K562 (cell line): ENCODE data around the gene SDHAF3. TPM values are rescaled to one million over a fixed set of nuclear protein-coding genes. Genes with fewer than 3 reads are reported as not detected.

Source experiments
- ATF1 ChIP-seq, 2 experiments: fragments of 450-650 bp in 1 of 2; IDR thresholded peaks; 2 replicates each; pipeline ENCODE4 v1.6.1; 2016; ENCODE audit warnings: missing compliant biosample characterization in 1 of 2, missing genetic modification characterization in 1 of 2
- BRF1 ChIP-seq: IDR thresholded peaks from 3 replicates; pipeline ENCODE4 v1.6.1; 2011; ENCODE audit warnings: borderline replicate concordance, mild to moderate bottlenecking; ENCODE audit not compliant: insufficient read length; ENCODE audit errors: extremely low read depth
- DPF2 ChIP-seq: fragments of 450-650 bp; IDR thresholded peaks from 2 replicates; pipeline ENCODE4 v1.6.1; 2016
- GABPB2 ChIP-seq: fragments of 250-450 bp; sonication (Bioruptor Pico); conservative IDR thresholded peaks from 2 replicates; pipeline ENCODE4 v1.5.1; 2021; ENCODE audit warnings: mild to moderate bottlenecking
- HDAC8 ChIP-seq: fragments of 450-650 bp; IDR thresholded peaks from 2 replicates; pipeline ENCODE4 v1.6.1; 2016; ENCODE audit warnings: mild to moderate bottlenecking, missing genetic modification characterization, moderate library complexity, missing compliant biosample characterization
- HIVEP1 ChIP-seq: fragments of 250-450 bp; sonication (Bioruptor Pico); IDR thresholded peaks from 2 replicates; pipeline ENCODE4 v1.4.0; 2020; ENCODE audit warnings: mild to moderate bottlenecking
- IFI16 ChIP-seq: fragments of 250-450 bp; sonication (Bioruptor Pico); IDR thresholded peaks from 2 replicates; pipeline ENCODE4 v2.1.2; 2022; ENCODE audit warnings: mild to moderate bottlenecking, inconsistent platforms
- PTTG1 ChIP-seq: fragments of 450-650 bp; IDR thresholded peaks from 2 replicates; pipeline ENCODE4 v1.6.1; 2016; ENCODE audit warnings: low read depth, mild to moderate bottlenecking, missing genetic modification characterization, missing compliant biosample characterization
- SIX5 ChIP-seq, 2 experiments: IDR thresholded peaks; 2 replicates each; pipeline ENCODE4 v1.6.1; 2011; ENCODE audit warnings: low read length in 2 of 2, borderline replicate concordance in 1 of 2, low read depth in 1 of 2, mild to moderate bottlenecking in 1 of 2, moderate library complexity in 1 of 2; ENCODE audit not compliant: insufficient read depth in 1 of 2
- SMARCA5 ChIP-seq: fragments of 450-650 bp; IDR thresholded peaks from 2 replicates; pipeline ENCODE4 v1.6.1; 2016
- SUPT5H ChIP-seq: fragments of 450-650 bp; IDR thresholded peaks from 2 replicates; pipeline ENCODE4 v1.6.1; 2016
- ZBTB1 ChIP-seq: sonication (generic); formaldehyde crosslinking; IDR thresholded peaks from 2 replicates; pipeline ENCODE4 v1.8.1; 2023; ENCODE audit warnings: missing genetic modification reagents, low read depth, mild to moderate bottlenecking, borderline replicate concordance
- ZFX ChIP-seq: sonication (generic); formaldehyde crosslinking; IDR thresholded peaks from 2 replicates; pipeline ENCODE4 v1.8.0; 2022; ENCODE audit warnings: mild to moderate bottlenecking, missing genetic modification reagents, moderate library complexity
- ZNF121 ChIP-seq: sonication (generic); formaldehyde crosslinking; conservative IDR thresholded peaks from 2 replicates; pipeline ENCODE4 v1.8.0; 2022; ENCODE audit warnings: missing genetic modification reagents
- ZNF57 ChIP-seq: fragments of 450-650 bp; formaldehyde crosslinking; IDR thresholded peaks from 2 replicates; pipeline ENCODE4 v1.4.0; 2020; ENCODE audit warnings: mild to moderate bottlenecking, moderate library complexity
- polyA plus RNA-seq, 8 experiments: library from polyadenylated mRNA; depleted of rRNA in 4 of 8; stranded (reverse) in 5 of 8; unstranded in 3 of 8; fragments of >200 nt; fragmentation: Nextera tagmentation in 2 of 8; fragmentation: Illumina TruSeq in 1 of 8; extraction: Ambion mirVana in 2 of 8; extraction: Trizol in 1 of 8; gene quantifications; 2 replicates each; pipeline versions ENCODE4 v1.2.1 to v1.2.3, GENCODE V29; 2011 to 2014; ENCODE audit warnings: inconsistent platforms in 1 of 8, missing spikeins in 1 of 8
- total RNA-seq, 7 experiments: library from RNA; depleted of rRNA in 6 of 7; stranded (reverse); fragments of >200 nt in 6 of 7; fragmentation: Illumina TruSeq in 2 of 7; extraction: Trizol in 2 of 7; gene quantifications; 2 replicates each; pipeline versions ENCODE4 v1.2.1 to v1.2.3, GENCODE V29; 2011 to 2021; ENCODE audit warnings: low replicate concordance in 1 of 7
- TF ChIP-seq, protein P1 (sequence below): fragments of 250-450 bp; sonication (Bioruptor Pico); IDR thresholded peaks from 2 replicates; pipeline ENCODE4 v1.4.0; 2020; ENCODE audit warnings: mild to moderate bottlenecking, moderate library complexity
- TF ChIP-seq, protein P2 (sequence below): fragments of 250-450 bp; sonication (Bioruptor Pico); IDR thresholded peaks from 2 replicates; pipeline ENCODE4 v1.4.0; 2020
- TF ChIP-seq, protein P3 (sequence below): fragments of 250-450 bp; sonication (Bioruptor Pico); IDR thresholded peaks from 2 replicates; pipeline ENCODE4 v1.9.0; 2021; ENCODE audit warnings: mild to moderate bottlenecking, inconsistent platforms
- TF ChIP-seq, protein P4 (sequence below): fragments of 450-650 bp; formaldehyde crosslinking; conservative IDR thresholded peaks from 2 replicates; pipeline ENCODE4 v1.4.0; 2022; ENCODE audit warnings: mild to moderate bottlenecking, missing genetic modification characterization
- TF ChIP-seq, protein P5 (sequence below): sonication (generic); formaldehyde crosslinking; IDR thresholded peaks from 2 replicates; pipeline ENCODE4 v1.8.0; 2022; ENCODE audit warnings: missing genetic modification reagents, mild to moderate bottlenecking, borderline replicate concordance

The SDHAF3 gene
- total and polyA plus RNA-seq, 9 of the 15 experiments (the other 6 are each of a cell fraction or from before 2014, with no cell fraction given): 51.5 to 403 (median 145) TPM

DNA sequence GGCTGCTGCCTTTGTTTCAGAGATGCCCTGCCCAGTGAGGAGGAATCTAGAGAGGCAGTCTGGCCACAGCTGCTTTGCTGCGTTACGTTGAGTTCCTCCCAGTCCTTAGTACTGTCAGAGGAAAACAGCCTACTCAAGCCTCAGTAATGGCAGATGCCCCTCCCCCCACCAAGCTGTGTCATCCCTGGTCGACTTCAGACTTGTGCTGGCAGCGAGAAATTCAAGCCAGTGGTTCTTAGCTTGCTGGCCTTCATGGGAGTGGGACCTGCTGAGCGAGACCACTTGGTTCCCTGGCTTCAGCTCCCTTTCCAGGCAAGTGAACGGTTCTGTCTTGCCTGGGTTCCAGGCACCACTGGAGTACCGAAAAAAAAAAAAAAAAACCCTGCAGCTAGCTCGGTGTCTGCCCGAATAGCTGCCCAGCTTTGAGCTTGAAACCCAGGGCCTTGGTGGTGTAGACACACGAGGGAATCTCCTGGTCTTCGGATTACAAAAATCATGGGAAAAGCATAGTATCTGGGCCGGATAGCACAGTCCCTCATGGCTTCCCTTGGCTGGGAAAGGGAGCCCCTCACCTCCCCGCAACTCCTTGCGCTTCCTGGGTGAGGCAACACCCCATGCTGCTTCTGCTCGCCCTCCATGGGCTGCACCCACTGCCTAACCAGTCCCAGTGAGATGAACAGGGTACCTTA, 9.1 kb downstream of the SDHAF3 start (continued):
- TF ChIP-seq GABPB2 (CRISPR knock-in tag): no peak
- no peak for TF ChIP-seq SIX5 (IDR thresholded peaks at IDR 0.05; ENCODE audit: borderline replicate concordance in 1 of 2, insufficient read depth in 1 of 2, low read depth in 1 of 2, low read length in 2 of 2)
- no peak for TF ChIP-seq BRF1
- TF ChIP-seq, protein P1, sequence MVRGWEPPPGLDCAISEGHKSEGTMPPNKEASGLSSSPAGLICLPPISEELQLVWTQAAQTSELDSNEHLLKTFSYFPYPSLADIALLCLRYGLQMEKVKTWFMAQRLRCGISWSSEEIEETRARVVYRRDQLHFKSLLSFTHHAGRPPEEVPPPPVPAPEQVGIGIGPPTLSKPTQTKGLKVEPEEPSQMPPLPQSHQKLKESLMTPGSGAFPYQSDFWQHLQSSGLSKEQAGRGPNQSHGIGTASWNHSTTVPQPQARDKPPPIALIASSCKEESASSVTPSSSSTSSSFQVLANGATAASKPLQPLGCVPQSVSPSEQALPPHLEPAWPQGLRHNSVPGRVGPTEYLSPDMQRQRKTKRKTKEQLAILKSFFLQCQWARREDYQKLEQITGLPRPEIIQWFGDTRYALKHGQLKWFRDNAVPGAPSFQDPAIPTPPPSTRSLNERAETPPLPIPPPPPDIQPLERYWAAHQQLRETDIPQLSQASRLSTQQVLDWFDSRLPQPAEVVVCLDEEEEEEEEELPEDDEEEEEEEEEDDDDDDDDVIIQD (CRISPR knock-in tag): no peak
- TF ChIP-seq, protein P2, sequence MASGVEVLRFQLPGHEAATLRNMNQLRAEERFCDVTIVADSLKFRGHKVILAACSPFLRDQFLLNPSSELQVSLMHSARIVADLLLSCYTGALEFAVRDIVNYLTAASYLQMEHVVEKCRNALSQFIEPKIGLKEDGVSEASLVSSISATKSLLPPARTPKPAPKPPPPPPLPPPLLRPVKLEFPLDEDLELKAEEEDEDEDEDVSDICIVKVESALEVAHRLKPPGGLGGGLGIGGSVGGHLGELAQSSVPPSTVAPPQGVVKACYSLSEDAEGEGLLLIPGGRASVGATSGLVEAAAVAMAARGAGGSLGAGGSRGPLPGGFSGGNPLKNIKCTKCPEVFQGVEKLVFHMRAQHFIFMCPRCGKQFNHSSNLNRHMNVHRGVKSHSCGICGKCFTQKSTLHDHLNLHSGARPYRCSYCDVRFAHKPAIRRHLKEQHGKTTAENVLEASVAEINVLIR (CRISPR knock-in tag): 0 out of 2 replicates have a peak, but pooled peaks have one; percentile 36
- TF ChIP-seq PTTG1: no peak
- TF ChIP-seq HIVEP1 (CRISPR knock-in tag): 0 out of 2 replicates have a peak, but pooled peaks have one; percentile 17
- TF ChIP-seq DPF2: peak; percentile 70; the same call in 1 of the 2 replicates
- TF ChIP-seq ATF1 (CRISPR knock-in tag; IDR thresholded peaks at IDR 0.05): no peak
- peak; percentile 85 for TF ChIP-seq ATF1 (tag; IDR thresholded peaks at IDR 0.05)
- TF ChIP-seq SMARCA5: no peak
- no peak for TF ChIP-seq ZNF57 (CRISPR knock-in tag)
- no peak for TF ChIP-seq ZFX (CRISPR knock-in tag)
- no peak for TF ChIP-seq HDAC8 (tag)
- peak; percentile 76 for TF ChIP-seq SUPT5H
- no peak for TF ChIP-seq ZBTB1 (CRISPR knock-in tag)
- TF ChIP-seq, protein P3, sequence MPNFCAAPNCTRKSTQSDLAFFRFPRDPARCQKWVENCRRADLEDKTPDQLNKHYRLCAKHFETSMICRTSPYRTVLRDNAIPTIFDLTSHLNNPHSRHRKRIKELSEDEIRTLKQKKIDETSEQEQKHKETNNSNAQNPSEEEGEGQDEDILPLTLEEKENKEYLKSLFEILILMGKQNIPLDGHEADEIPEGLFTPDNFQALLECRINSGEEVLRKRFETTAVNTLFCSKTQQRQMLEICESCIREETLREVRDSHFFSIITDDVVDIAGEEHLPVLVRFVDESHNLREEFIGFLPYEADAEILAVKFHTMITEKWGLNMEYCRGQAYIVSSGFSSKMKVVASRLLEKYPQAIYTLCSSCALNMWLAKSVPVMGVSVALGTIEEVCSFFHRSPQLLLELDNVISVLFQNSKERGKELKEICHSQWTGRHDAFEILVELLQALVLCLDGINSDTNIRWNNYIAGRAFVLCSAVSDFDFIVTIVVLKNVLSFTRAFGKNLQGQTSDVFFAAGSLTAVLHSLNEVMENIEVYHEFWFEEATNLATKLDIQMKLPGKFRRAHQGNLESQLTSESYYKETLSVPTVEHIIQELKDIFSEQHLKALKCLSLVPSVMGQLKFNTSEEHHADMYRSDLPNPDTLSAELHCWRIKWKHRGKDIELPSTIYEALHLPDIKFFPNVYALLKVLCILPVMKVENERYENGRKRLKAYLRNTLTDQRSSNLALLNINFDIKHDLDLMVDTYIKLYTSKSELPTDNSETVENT (CRISPR knock-in tag): no peak
- TF ChIP-seq, protein P4, sequence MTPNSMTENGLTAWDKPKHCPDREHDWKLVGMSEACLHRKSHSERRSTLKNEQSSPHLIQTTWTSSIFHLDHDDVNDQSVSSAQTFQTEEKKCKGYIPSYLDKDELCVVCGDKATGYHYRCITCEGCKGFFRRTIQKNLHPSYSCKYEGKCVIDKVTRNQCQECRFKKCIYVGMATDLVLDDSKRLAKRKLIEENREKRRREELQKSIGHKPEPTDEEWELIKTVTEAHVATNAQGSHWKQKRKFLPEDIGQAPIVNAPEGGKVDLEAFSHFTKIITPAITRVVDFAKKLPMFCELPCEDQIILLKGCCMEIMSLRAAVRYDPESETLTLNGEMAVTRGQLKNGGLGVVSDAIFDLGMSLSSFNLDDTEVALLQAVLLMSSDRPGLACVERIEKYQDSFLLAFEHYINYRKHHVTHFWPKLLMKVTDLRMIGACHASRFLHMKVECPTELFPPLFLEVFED: no peak
- no peak for TF ChIP-seq IFI16 (CRISPR knock-in tag)
- no peak for TF ChIP-seq ZNF121 (CRISPR knock-in tag)
- TF ChIP-seq, protein P5, sequence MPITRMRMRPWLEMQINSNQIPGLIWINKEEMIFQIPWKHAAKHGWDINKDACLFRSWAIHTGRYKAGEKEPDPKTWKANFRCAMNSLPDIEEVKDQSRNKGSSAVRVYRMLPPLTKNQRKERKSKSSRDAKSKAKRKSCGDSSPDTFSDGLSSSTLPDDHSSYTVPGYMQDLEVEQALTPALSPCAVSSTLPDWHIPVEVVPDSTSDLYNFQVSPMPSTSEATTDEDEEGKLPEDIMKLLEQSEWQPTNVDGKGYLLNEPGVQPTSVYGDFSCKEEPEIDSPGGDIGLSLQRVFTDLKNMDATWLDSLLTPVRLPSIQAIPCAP (CRISPR knock-in tag): no peak
